CD14-positive monocyte (primary cell): ENCODE measurements around the gene JAG2. TPM values are rescaled to one million over a fixed set of nuclear protein-coding genes. Genes with fewer than 3 reads are reported as not detected.

Source experiments
- DNase-seq, 3 donors: peaks; one replicate each; pipeline ENCODE4 v3.0.0-alpha.2; 2011 to 2022
- H2AFZ ChIP-seq: 2 replicates; pipeline ENCODE4 v1.6.0; 2012; ENCODE audit warnings: mild to moderate bottlenecking, low read depth, low read length, inconsistent platforms; ENCODE audit not compliant: insufficient read depth, poor library complexity, severe bottlenecking
- H3K27ac ChIP-seq, 2 donors: 1 replicate in 1 of 2; 2 replicates in 1 of 2; pipeline ENCODE4 v1.5.1; 2012 to 2013; ENCODE audit warnings: low read length in 2 of 2, control low read depth in 1 of 2, inconsistent platforms in 1 of 2, low read depth in 1 of 2, mild to moderate bottlenecking in 1 of 2
- H3K27me3 ChIP-seq, 2 donors: one replicate each; pipeline versions ENCODE4 v1.6.0 to v1.6.1; 2011 to 2013; ENCODE audit warnings: low read length in 2 of 2; ENCODE audit not compliant: control insufficient read depth in 2 of 2, insufficient read depth in 2 of 2
- H3K36me3 ChIP-seq, 2 donors: replicated peaks in 1 of 2; 1 replicate in 1 of 2; 2 replicates in 1 of 2; pipeline versions ENCODE4 v1.5.1 to v1.6.1; 2012 to 2013; ENCODE audit warnings: low read length in 2 of 2, control low read depth in 1 of 2, inconsistent platforms in 1 of 2, mild to moderate bottlenecking in 1 of 2; ENCODE audit not compliant: insufficient read depth in 2 of 2, control insufficient read depth in 1 of 2
- H3K4me1 ChIP-seq, 2 donors: 1 replicate in 1 of 2; 2 replicates in 1 of 2; pipeline versions ENCODE4 v1.5.1 to v1.6.1; 2012 to 2013; ENCODE audit warnings: low read length in 2 of 2, control low read depth in 1 of 2, inconsistent platforms in 1 of 2, mild to moderate bottlenecking in 1 of 2, moderate library complexity in 1 of 2; ENCODE audit not compliant: insufficient read depth in 2 of 2, control insufficient read depth in 1 of 2
- H3K4me2 ChIP-seq: replicated peaks from 2 replicates; pipeline ENCODE3; 2012; ENCODE audit warnings: low read length, moderate library complexity, mild to moderate bottlenecking; ENCODE audit not compliant: poor library complexity, severe bottlenecking; ENCODE audit errors: extremely low read depth
- H3K4me3 ChIP-seq, 3 experiments: fragments of 200-600 bp in 1 of 3; sonication (generic) in 1 of 3; replicated peaks in 1 of 3; 1 replicate in 2 of 3; 2 replicates in 1 of 3; pipeline ENCODE4 v1.5.1; 2011 to 2013; ENCODE audit warnings: low read length in 3 of 3, mild to moderate bottlenecking in 3 of 3, control low read depth in 2 of 3, low read depth in 2 of 3, inconsistent platforms in 1 of 3, moderate library complexity in 1 of 3
- H3K79me2 ChIP-seq: 2 replicates; pipeline ENCODE4 v1.6.0; 2012; ENCODE audit warnings: mild to moderate bottlenecking, control low read depth, inconsistent platforms, low read length, moderate library complexity; ENCODE audit not compliant: insufficient read depth
- H3K9ac ChIP-seq: 2 replicates; pipeline ENCODE4 v1.6.0; 2017; ENCODE audit warnings: low read length, mild to moderate bottlenecking; ENCODE audit not compliant: insufficient read depth, poor library complexity, severe bottlenecking
- H3K9me3 ChIP-seq, 2 donors: replicated peaks in 1 of 2; 1 replicate in 1 of 2; 2 replicates in 1 of 2; pipeline versions ENCODE4 v1.5.1 to v1.6.1; 2012 to 2013; ENCODE audit warnings: low read length in 2 of 2, control low read depth in 1 of 2; ENCODE audit not compliant: control insufficient read depth in 1 of 2, insufficient read depth in 1 of 2
- H4K20me1 ChIP-seq: 2 replicates; pipeline ENCODE4 v1.6.0; 2012; ENCODE audit warnings: mild to moderate bottlenecking, low read length, control low read depth, moderate library complexity; ENCODE audit not compliant: insufficient read depth
- H3K27ac Mint-ChIP-seq, 7 donors: one replicate each; pipeline ENCODE4 v1.8.0; 2020; ENCODE audit warnings: mild to moderate bottlenecking in 7 of 7, mixed read lengths in 7 of 7, moderate library complexity in 6 of 7, inconsistent platforms in 2 of 7
- H3K27me3 Mint-ChIP-seq, 3 donors: one replicate each; pipeline ENCODE4 v1.8.0; 2021 to 2022; ENCODE audit warnings: low read depth in 3 of 3, mild to moderate bottlenecking in 3 of 3, mixed read lengths in 3 of 3, moderate library complexity in 3 of 3, inconsistent platforms in 1 of 3
- H3K36me3 Mint-ChIP-seq, 2 donors: one replicate each; pipeline ENCODE4 v1.8.0; 2020; ENCODE audit warnings: mixed read lengths in 2 of 2, inconsistent platforms in 1 of 2, mild to moderate bottlenecking in 1 of 2
- H3K4me1 Mint-ChIP-seq: one replicate; pipeline ENCODE4 v1.8.0; 2020; ENCODE audit warnings: mild to moderate bottlenecking, mixed read lengths
- H3K4me3 Mint-ChIP-seq, 2 donors: one replicate each; pipeline ENCODE4 v1.8.0; 2020; ENCODE audit warnings: mild to moderate bottlenecking in 2 of 2, mixed read lengths in 2 of 2, moderate library complexity in 1 of 2
- H3K9me3 Mint-ChIP-seq, 7 donors: one replicate each; pipeline ENCODE4 v1.8.0; 2020 to 2022; ENCODE audit warnings: mixed read lengths in 7 of 7, mild to moderate bottlenecking in 6 of 7, moderate library complexity in 6 of 7, inconsistent platforms in 2 of 7
- WGBS: methylation state at CpG from one replicate; pipeline ENCODE4 v1.1.5; 2013; ENCODE audit warnings: missing lambda C conversion rate; ENCODE audit not compliant: insufficient coverage; 5-methylcytosine and 5-hydroxymethylcytosine counted together
- intact Hi-C, 2 donors: fragments of 100-400 bp; cut with micrococcal nuclease; formaldehyde crosslinking; loops; one replicate each; pipeline versions ENCODE4 v1.15.0 to v1.15.1; 2023
- polyA plus RNA-seq, 3 donors: library from polyadenylated mRNA; depleted of rRNA in 1 of 3; unstranded in 2 of 3; stranded (reverse) in 1 of 3; fragments of 300-500 nt in 2 of 3; fragments of >200 nt in 1 of 3; fragmentation: Illumina TruSeq in 2 of 3; gene quantifications; 1 replicate in 2 of 3; 2 replicates in 1 of 3; pipeline ENCODE4 v1.2.3, GENCODE V29; 2012 to 2021
- TF ChIP-seq, protein P1 (sequence below): fragments of 200-600 bp; IDR thresholded peaks from one replicate; pipeline ENCODE4 v1.8.0; 2022; ENCODE audit warnings: antibody characterized with exemption, mild to moderate bottlenecking

Gene JAG2
- polyA plus RNA-seq, 3 donors, result 1.2 TPM; not detected in 2

DNA sequence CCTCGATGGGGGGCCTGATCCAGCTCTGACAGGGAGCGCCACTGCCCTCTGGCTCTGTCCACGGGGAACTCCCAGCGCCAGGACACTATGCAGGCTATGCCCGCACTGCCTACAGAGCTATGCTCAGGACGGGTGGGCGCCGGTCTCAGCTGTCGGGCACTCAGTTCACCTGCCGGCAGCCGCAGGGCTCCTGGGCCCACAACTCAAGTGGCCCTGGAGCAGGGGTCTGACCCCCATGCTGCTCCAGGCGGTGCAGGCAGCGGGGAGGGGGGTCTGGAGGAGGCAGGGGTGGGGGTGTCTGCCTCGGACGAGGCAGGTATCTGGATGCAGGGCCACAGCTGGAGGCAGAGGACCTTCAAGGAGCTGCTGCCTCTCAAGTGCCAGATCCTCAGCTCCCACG, 41.1 kb upstream of the JAG2 start:
- intact Hi-C loops, result no loop called here
- Mint-ChIP-seq H3K27ac (no peak overlapping the region), H3K4me3 (no peak overlapping the region), H3K9me3 (no peaks in the 10 kb centered on the region), H3K27me3 (peaks cover 2 to 16% (median 3%) of the 10 kb centered on the region in 3 donors), H3K36me3 (peaks cover 17 to 39% of the 10 kb centered on the region in 2 donors), H3K4me1 (no peaks in the 10 kb centered on the region)
- Histone ChIP-seq H3K9me3 (no peaks in the 10 kb centered on the region), H3K4me2 (no peak overlapping the region), H3K36me3 (peaks cover 39 to 47% of the 10 kb centered on the region in 2 donors), H3K27me3 (no peaks in the 10 kb centered on the region), H3K4me1 (no peaks in the 10 kb centered on the region), H3K4me3 (no peak overlapping the region), H2AFZ (no peak overlapping the region), H3K9ac (no peak overlapping the region), H4K20me1 (no peaks in the 10 kb centered on the region), H3K27ac (no peak overlapping the region), H3K79me2 (no peaks in the 10 kb centered on the region)
- no peak for DNase-seq
- TF ChIP-seq, protein P1, sequence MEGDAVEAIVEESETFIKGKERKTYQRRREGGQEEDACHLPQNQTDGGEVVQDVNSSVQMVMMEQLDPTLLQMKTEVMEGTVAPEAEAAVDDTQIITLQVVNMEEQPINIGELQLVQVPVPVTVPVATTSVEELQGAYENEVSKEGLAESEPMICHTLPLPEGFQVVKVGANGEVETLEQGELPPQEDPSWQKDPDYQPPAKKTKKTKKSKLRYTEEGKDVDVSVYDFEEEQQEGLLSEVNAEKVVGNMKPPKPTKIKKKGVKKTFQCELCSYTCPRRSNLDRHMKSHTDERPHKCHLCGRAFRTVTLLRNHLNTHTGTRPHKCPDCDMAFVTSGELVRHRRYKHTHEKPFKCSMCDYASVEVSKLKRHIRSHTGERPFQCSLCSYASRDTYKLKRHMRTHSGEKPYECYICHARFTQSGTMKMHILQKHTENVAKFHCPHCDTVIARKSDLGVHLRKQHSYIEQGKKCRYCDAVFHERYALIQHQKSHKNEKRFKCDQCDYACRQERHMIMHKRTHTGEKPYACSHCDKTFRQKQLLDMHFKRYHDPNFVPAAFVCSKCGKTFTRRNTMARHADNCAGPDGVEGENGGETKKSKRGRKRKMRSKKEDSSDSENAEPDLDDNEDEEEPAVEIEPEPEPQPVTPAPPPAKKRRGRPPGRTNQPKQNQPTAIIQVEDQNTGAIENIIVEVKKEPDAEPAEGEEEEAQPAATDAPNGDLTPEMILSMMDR, result no peak
- 96% methylated on average over 14 of the region's 16 CpGs for WGBS

GRCh38 chr14:105209091-105209490, 40.5 kb upstream of the JAG2 start:
- no peak overlapping the region for H3K4me3 Mint-ChIP-seq
- intact Hi-C loops, result no loop called here
- Histone ChIP-seq H3K4me2 (no peak overlapping the region), H4K20me1 (no peaks in the 10 kb centered on the region), H3K27me3 (peaks cover 0 to 3% of the 10 kb centered on the region in 2 donors), H3K9me3 (no peaks in the 10 kb centered on the region), H2AFZ (no peak overlapping the region), H3K79me2 (no peaks in the 10 kb centered on the region), H3K4me1 (no peaks in the 10 kb centered on the region), H3K4me3 (no peak overlapping the region), H3K36me3 (peaks cover 35 to 42% of the 10 kb centered on the region in 2 donors), H3K9ac (no peak overlapping the region), H3K27ac (no peak overlapping the region)
- H3K27ac Mint-ChIP-seq, result no peak overlapping the region
- peaks cover 17 to 35% of the 10 kb centered on the region in 2 donors for H3K36me3 Mint-ChIP-seq
- TF ChIP-seq, protein P1, result no peak
- peaks cover 8 to 22% (median 8%) of the 10 kb centered on the region in 3 donors for H3K27me3 Mint-ChIP-seq
- H3K9me3 Mint-ChIP-seq, result no peaks in the 10 kb centered on the region
- no peak for DNase-seq
- 100% methylated on average over 4 of the region's 8 CpGs for WGBS
- H3K4me1 Mint-ChIP-seq, result no peaks in the 10 kb centered on the region
